OCI-LY1 (cell line): ENCODE measurements around the gene CUBN.

ENCODE experiments used
- H2AFZ ChIP-seq: fragments of 200-600 bp; sonication (generic), shearing (Covaris generic); 2 replicates; pipeline ENCODE4 v1.6.0; 2014; ENCODE audit warnings: antibody characterized with exemption, mild to moderate bottlenecking, low read length
- H3F3A ChIP-seq: fragments of 200-600 bp; sonication (generic), shearing (Covaris generic); 2 replicates; pipeline ENCODE4 v1.6.0; 2014; ENCODE audit warnings: mild to moderate bottlenecking, antibody characterized with exemption, low read length, moderate library complexity; ENCODE audit not compliant: insufficient read depth
- H3K27ac ChIP-seq: fragments of 200-600 bp; sonication (generic); 2 replicates; pipeline ENCODE4 v1.5.1; 2014; ENCODE audit warnings: low read length, mixed run types, mild to moderate bottlenecking, low read depth; ENCODE audit not compliant: poor library complexity, severe bottlenecking
- H3K27me3 ChIP-seq: fragments of 200-600 bp; sonication (generic); 2 replicates; pipeline ENCODE4 v1.6.0; 2014; ENCODE audit warnings: antibody characterized with exemption, mild to moderate bottlenecking, low read length, moderate library complexity; ENCODE audit not compliant: insufficient read depth
- H3K36me3 ChIP-seq: fragments of 200-600 bp; sonication (generic); 2 replicates; pipeline ENCODE4 v1.6.1; 2014; ENCODE audit warnings: mild to moderate bottlenecking, antibody characterized with exemption, low read length, moderate library complexity, mixed read lengths; ENCODE audit not compliant: insufficient read depth
- H3K4me1 ChIP-seq: fragments of 200-600 bp; sonication (generic); 2 replicates; pipeline ENCODE4 v1.5.1; 2014; ENCODE audit warnings: mild to moderate bottlenecking, low read length, moderate library complexity; ENCODE audit not compliant: insufficient read depth, severe bottlenecking
- H3K4me2 ChIP-seq: fragments of 200-600 bp; sonication (generic), shearing (Covaris generic); 2 replicates; pipeline ENCODE4 v1.6.1; 2014; ENCODE audit warnings: low read length
- H3K4me3 ChIP-seq: fragments of 200-600 bp; sonication (generic); 2 replicates; pipeline ENCODE4 v1.5.1; 2014; ENCODE audit warnings: low read length, low read depth, mild to moderate bottlenecking, mixed read lengths; ENCODE audit not compliant: poor library complexity, severe bottlenecking
- H3K79me2 ChIP-seq: fragments of 200-600 bp; shearing (Covaris generic); 2 replicates; pipeline ENCODE4 v1.6.1; 2016; ENCODE audit warnings: mixed run types, low read length, mixed read lengths; ENCODE audit not compliant: insufficient read depth
- H3K9ac ChIP-seq: fragments of 200-600 bp; sonication (generic), shearing (Covaris generic); 2 replicates; pipeline ENCODE4 v1.6.1; 2014; ENCODE audit warnings: mild to moderate bottlenecking, low read length, mixed read lengths
- H3K9me2 ChIP-seq: fragments of 200-600 bp; sonication (generic), shearing (Covaris generic); 2 replicates; pipeline ENCODE4 v1.6.1; 2014; ENCODE audit warnings: low read depth, mild to moderate bottlenecking, low read length, mixed read lengths
- H3K9me3 ChIP-seq: fragments of 200-600 bp; shearing (Covaris generic); 2 replicates; pipeline ENCODE4 v1.6.1; 2014; ENCODE audit warnings: low read length, mixed read lengths
- H4K20me1 ChIP-seq: fragments of 200-600 bp; sonication (generic), shearing (Covaris generic); 2 replicates; pipeline ENCODE4 v1.6.0; 2016; ENCODE audit warnings: mild to moderate bottlenecking, low read length; ENCODE audit not compliant: insufficient read depth
- EZH2 ChIP-seq: fragments of 200-600 bp; sonication (generic), shearing (Covaris generic); IDR thresholded peaks from 2 replicates; pipeline ENCODE4 v1.8.0; 2017; ENCODE audit warnings: borderline replicate concordance, mixed run types, mild to moderate bottlenecking, antibody characterized with exemption, low read length, moderate library complexity, mixed read lengths
- TF ChIP-seq, protein P1 (sequence below): fragments of 200-600 bp; sonication (generic), shearing (Covaris generic); IDR thresholded peaks from 2 replicates; pipeline ENCODE4 v1.5.1; 2017; ENCODE audit warnings: mild to moderate bottlenecking, antibody characterized with exemption, low read length, moderate library complexity, mixed read lengths

The CUBN gene

DNA sequence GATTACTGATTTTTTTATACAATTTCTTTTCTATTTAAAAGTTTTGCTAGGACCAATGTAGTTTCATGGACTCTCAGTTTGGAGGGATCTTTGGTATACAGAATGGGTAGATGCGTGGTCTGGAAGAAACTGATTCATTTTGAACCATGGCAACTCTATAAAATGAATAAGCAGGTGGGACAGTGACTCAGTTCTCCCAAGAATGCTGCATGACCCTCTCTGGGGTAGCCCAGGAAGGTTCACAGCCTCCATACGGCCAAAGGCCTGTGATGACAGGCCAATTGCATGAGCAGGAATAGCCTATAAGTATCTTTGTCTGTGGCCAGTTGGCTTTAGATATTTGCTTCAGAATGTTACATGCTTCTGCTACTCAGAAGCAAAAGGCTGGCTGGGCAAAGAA lies 199.1 kb downstream of the CUBN start:
- H3K9me2 ChIP-seq, result no peaks in the 10 kb centered on the region
- H3K27me3 ChIP-seq, result no peaks in the 10 kb centered on the region
- no peak overlapping the region for H3K9ac ChIP-seq
- no peaks in the 10 kb centered on the region for H4K20me1 ChIP-seq
- H3K9me3 ChIP-seq, result no peaks in the 10 kb centered on the region
- no peaks in the 10 kb centered on the region for H3F3A ChIP-seq
- no peaks in the 10 kb centered on the region for H3K36me3 ChIP-seq
- H2AFZ ChIP-seq, result no peak overlapping the region
- H3K4me1 ChIP-seq, result no peaks in the 10 kb centered on the region
- H3K27ac ChIP-seq, result no peak overlapping the region
- no peak for TF ChIP-seq EZH2
- TF ChIP-seq, protein P1, sequence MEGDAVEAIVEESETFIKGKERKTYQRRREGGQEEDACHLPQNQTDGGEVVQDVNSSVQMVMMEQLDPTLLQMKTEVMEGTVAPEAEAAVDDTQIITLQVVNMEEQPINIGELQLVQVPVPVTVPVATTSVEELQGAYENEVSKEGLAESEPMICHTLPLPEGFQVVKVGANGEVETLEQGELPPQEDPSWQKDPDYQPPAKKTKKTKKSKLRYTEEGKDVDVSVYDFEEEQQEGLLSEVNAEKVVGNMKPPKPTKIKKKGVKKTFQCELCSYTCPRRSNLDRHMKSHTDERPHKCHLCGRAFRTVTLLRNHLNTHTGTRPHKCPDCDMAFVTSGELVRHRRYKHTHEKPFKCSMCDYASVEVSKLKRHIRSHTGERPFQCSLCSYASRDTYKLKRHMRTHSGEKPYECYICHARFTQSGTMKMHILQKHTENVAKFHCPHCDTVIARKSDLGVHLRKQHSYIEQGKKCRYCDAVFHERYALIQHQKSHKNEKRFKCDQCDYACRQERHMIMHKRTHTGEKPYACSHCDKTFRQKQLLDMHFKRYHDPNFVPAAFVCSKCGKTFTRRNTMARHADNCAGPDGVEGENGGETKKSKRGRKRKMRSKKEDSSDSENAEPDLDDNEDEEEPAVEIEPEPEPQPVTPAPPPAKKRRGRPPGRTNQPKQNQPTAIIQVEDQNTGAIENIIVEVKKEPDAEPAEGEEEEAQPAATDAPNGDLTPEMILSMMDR, result no peak
- H3K4me2 ChIP-seq, result no peak overlapping the region
- H3K4me3 ChIP-seq, result no peak overlapping the region
- H3K79me2 ChIP-seq, result no peaks in the 10 kb centered on the region

DNA sequence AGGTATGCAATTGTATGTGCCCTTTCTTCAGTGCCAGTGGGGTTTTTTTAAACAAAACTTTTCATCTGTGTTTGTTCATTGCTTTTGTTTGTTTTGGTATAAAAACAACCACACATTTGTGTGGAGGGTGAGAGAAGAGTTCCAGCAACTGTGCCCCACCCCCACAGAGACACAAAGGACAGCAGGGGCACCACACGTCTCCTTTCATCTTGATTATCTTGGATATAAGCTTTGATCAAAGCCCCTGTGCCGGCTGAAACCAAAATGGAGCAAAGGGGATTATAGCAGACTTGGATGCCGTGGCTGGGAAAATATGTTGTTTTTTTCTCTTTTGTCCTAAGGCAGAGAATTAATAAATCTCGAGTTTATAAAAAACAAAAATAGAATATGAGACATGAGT lies 200.5 kb downstream of the CUBN start:
- Histone ChIP-seq H3K9ac (no peak overlapping the region), H3K9me3 (no peaks in the 10 kb centered on the region), H4K20me1 (no peaks in the 10 kb centered on the region), H2AFZ (no peak overlapping the region), H3K36me3 (no peaks in the 10 kb centered on the region), H3K4me3 (no peak overlapping the region), H3K27ac (no peak overlapping the region), H3K27me3 (no peaks in the 10 kb centered on the region), H3K79me2 (no peaks in the 10 kb centered on the region), H3K9me2 (no peaks in the 10 kb centered on the region), H3K4me1 (no peaks in the 10 kb centered on the region), H3F3A (no peaks in the 10 kb centered on the region), H3K4me2 (no peak overlapping the region)
- TF ChIP-seq, protein P1, result no peak
- TF ChIP-seq EZH2, result no peak

DNA sequence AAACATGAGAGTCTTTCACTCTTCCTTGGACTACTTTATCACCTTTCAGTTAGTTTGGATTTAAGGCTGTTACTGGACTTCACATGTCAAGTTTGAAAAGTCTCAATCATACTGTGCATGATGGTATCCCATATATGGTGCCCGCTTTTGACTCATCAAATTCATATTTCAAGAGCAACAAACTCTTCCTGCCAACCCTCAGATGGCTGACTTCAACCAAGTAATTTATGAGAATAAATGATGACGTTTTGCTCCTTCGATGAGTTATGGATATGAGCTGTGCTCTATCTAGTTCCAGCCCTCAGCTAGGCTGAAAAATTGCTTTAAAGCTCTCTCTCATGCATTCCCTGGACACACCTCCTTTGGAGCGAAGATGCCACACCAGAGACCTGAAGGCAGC lies 202.1 kb downstream of the CUBN start:
- no peak overlapping the region for H2AFZ ChIP-seq
- no peaks in the 10 kb centered on the region for H3K79me2 ChIP-seq
- no peaks in the 10 kb centered on the region for H3K4me1 ChIP-seq
- H3K9me2 ChIP-seq, result no peaks in the 10 kb centered on the region
- H3K4me2 ChIP-seq, result no peak overlapping the region
- H3K9me3 ChIP-seq, result no peaks in the 10 kb centered on the region
- H4K20me1 ChIP-seq, result no peaks in the 10 kb centered on the region
- TF ChIP-seq, protein P1, result no peak
- no peak for TF ChIP-seq EZH2
- H3K4me3 ChIP-seq, result no peak overlapping the region
- no peaks in the 10 kb centered on the region for H3K36me3 ChIP-seq
- H3F3A ChIP-seq, result no peaks in the 10 kb centered on the region
- no peak overlapping the region for H3K9ac ChIP-seq
- H3K27ac ChIP-seq, result no peak overlapping the region
- H3K27me3 ChIP-seq, result no peaks in the 10 kb centered on the region
